ENCODE measurements around the gene ACRV1. TPM values are rescaled to one million over a fixed set of nuclear protein-coding genes. Genes with fewer than 3 reads are reported as not detected.

Gene ACRV1
- total RNA-seq, 2 donors from 2014 or later: not detected

DNA sequence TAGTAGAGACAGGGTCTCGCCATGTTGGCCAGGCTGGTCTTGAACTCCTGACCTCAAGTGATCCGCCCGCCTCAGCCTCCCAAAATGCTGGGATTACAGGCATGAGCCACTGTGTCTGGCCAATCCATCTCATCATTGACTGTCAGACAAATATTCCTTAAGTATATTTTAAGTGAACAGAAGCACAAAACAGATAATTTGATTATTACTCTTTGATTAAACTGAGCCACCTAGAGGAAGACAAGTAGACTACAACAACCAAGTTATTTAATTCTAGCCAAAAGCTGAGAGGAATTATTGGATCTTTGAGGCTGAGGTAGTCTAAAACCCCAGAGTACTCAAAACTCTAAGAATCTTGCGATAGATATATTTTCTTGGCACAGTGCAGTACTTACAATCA, 1.2 kb downstream of the ACRV1 start:
- intact Hi-C loops (cut with DNase I): no loop called here
- Histone ChIP-seq H3K36me3 (replicated peaks in 1 of 2; ENCODE audit: insufficient read depth in 1 of 2, low read depth in 2 of 2) (no peaks in the 10 kb centered on the region), H3K9me3 (no peaks in the 10 kb centered on the region), H3K4me1 (no peaks in the 10 kb centered on the region), H3K4me3 (no peak overlapping the region), H3K27me3 (no peaks in the 10 kb centered on the region), H3K27ac (no peak overlapping the region)
- DNase-seq (no peak), ATAC-seq (no peak)
- TF ChIP-seq POLR2A (IDR thresholded peaks at IDR 0.05) (no peak), CTCF (IDR thresholded peaks at IDR 0.05) (no peak)
- 94 to 98% methylated on average over 4 of the region's 4 CpGs for WGBS, 2 donors

DNA sequence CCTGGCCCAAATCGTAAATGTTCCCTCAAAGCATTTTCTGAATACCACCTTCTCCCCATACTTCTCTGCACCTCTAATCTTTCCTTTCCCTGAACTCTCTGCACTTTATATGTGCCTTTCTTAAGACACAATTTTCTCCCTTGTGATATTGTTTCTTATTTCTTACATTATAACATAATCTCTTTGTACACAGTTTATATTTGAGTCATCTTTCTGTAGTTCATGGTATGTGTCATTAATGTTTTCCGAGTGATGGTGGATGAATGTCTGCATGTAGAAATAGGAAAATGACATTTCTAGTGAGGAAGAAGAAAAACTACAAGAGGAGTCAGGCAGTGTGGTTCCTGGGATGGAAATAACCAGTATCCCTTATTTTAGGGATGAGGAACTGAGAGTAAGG, 5.5 kb downstream of the ACRV1 start:
- H3K9me3 ChIP-seq: no peaks in the 10 kb centered on the region
- H3K4me3 ChIP-seq: no peak overlapping the region
- no peak overlapping the region for H3K27ac ChIP-seq
- H3K36me3 ChIP-seq (replicated peaks in 1 of 2; ENCODE audit: insufficient read depth in 1 of 2, low read depth in 2 of 2): no peaks in the 10 kb centered on the region
- WGBS, 2 donors: 93% methylated on average over 2 of the region's 2 CpGs
- DNase-seq: no peak
- TF ChIP-seq POLR2A (IDR thresholded peaks at IDR 0.05): no peak
- no peak for TF ChIP-seq CTCF (IDR thresholded peaks at IDR 0.05)
- ATAC-seq: no peak
- intact Hi-C loops (cut with DNase I): no loop called here
- no peaks in the 10 kb centered on the region for H3K27me3 ChIP-seq
- no peaks in the 10 kb centered on the region for H3K4me1 ChIP-seq

GRCh38 chr11:125674210-125674609, 6.4 kb downstream of the ACRV1 start:
- TF ChIP-seq CTCF (IDR thresholded peaks at IDR 0.05) (no peak), POLR2A (IDR thresholded peaks at IDR 0.05) (no peak)
- no peak overlapping the region for H3K27ac ChIP-seq
- WGBS, 2 donors: 77 to 81% methylated on average over 2 of the region's 2 CpGs
- ATAC-seq (no peak), DNase-seq (no peak)
- no peaks in the 10 kb centered on the region for H3K27me3 ChIP-seq
- H3K9me3 ChIP-seq: no peaks in the 10 kb centered on the region
- no peak overlapping the region for H3K4me3 ChIP-seq
- H3K36me3 ChIP-seq (replicated peaks in 1 of 2; ENCODE audit: insufficient read depth in 1 of 2, low read depth in 2 of 2): no peaks in the 10 kb centered on the region
- intact Hi-C loops (cut with DNase I): no loop called here
- no peaks in the 10 kb centered on the region for H3K4me1 ChIP-seq

- ATAC-seq: no peak
- H3K27ac ChIP-seq: no peak overlapping the region
Observed at GRCh38 chr11:125671561-125671960, 9.1 kb downstream of the ACRV1 start.

More at GRCh38 chr11:125671561-125671960, 9.1 kb downstream of the ACRV1 start:
- no peaks in the 10 kb centered on the region for H3K4me1 ChIP-seq
- no peak overlapping the region for H3K4me3 ChIP-seq
- no peaks in the 10 kb centered on the region for H3K9me3 ChIP-seq
- no peaks in the 10 kb centered on the region for H3K27me3 ChIP-seq
- WGBS, 2 donors: 77 to 81% methylated on average over 2 of the region's 2 CpGs
- intact Hi-C loops (cut with DNase I): no loop called here
- no peak for DNase-seq
- TF ChIP-seq POLR2A (IDR thresholded peaks at IDR 0.05): no peak
- TF ChIP-seq CTCF (IDR thresholded peaks at IDR 0.05): no peak
- no peaks in the 10 kb centered on the region for H3K36me3 ChIP-seq (replicated peaks in 1 of 2; ENCODE audit: insufficient read depth in 1 of 2, low read depth in 2 of 2)
